DND-41 (cell line): ENCODE measurements around the gene ICE2.

Experiments
- ATAC-seq: fragments of 200-7000 bp; cut with Tn5 transposase; 3 replicates; pipeline ENCODE4 v1.9.1; 2021; ENCODE audit warnings: low read depth; ENCODE audit not compliant: insufficient read depth
- DNase-seq: peaks from one replicate; pipeline ENCODE4 v3.0.0-alpha.2; 2020
- H2AFZ ChIP-seq: 2 replicates; pipeline ENCODE4 v1.6.0; 2012; ENCODE audit warnings: low read depth, low read length
- H3K27ac ChIP-seq: 2 replicates; pipeline ENCODE4 v1.5.1; 2012; ENCODE audit warnings: low read length, inconsistent platforms
- H3K27me3 ChIP-seq: fragments of 200-600 bp; sonication (generic); 2 replicates; pipeline ENCODE4 v1.6.0; 2012; ENCODE audit warnings: low read length, mild to moderate bottlenecking, inconsistent platforms; ENCODE audit not compliant: insufficient read depth, poor library complexity
- H3K36me3 ChIP-seq: 2 replicates; pipeline ENCODE4 v1.5.1; 2012; ENCODE audit warnings: low read length, inconsistent platforms; ENCODE audit not compliant: insufficient read depth
- H3K4me1 ChIP-seq: 2 replicates; pipeline ENCODE4 v1.5.1; 2012; ENCODE audit warnings: mild to moderate bottlenecking, low read length; ENCODE audit not compliant: insufficient read depth
- H3K4me2 ChIP-seq: 2 replicates; pipeline ENCODE4 v1.6.0; 2012; ENCODE audit warnings: mild to moderate bottlenecking, moderate library complexity, low read length, inconsistent platforms; ENCODE audit not compliant: insufficient read depth
- H3K4me3 ChIP-seq, 2 experiments: fragments of 200-600 bp in 1 of 2; shearing (Covaris generic) in 1 of 2; 2 replicates each; pipeline ENCODE4 v1.5.1; 2012 to 2016; ENCODE audit warnings: inconsistent platforms in 2 of 2, low read length in 2 of 2, mild to moderate bottlenecking in 2 of 2, low read depth in 1 of 2, moderate library complexity in 1 of 2
- H3K79me2 ChIP-seq: 2 replicates; pipeline ENCODE4 v1.6.0; 2012; ENCODE audit warnings: low read length, inconsistent platforms; ENCODE audit not compliant: insufficient read depth
- H3K9ac ChIP-seq: 2 replicates; pipeline ENCODE4 v1.6.0; 2012; ENCODE audit warnings: low read depth, mild to moderate bottlenecking, inconsistent platforms, low read length, moderate library complexity
- H3K9me3 ChIP-seq: 2 replicates; pipeline ENCODE4 v1.5.1; 2012; ENCODE audit warnings: low read length, moderate library complexity, mild to moderate bottlenecking, inconsistent platforms; ENCODE audit not compliant: insufficient read depth, severe bottlenecking
- H4K20me1 ChIP-seq: 2 replicates; pipeline ENCODE4 v1.6.0; 2012; ENCODE audit warnings: low read length; ENCODE audit not compliant: insufficient read depth
- CTCF ChIP-seq: IDR thresholded peaks from 2 replicates; pipeline ENCODE4 v1.5.1; 2012; ENCODE audit warnings: borderline replicate concordance, low read length, moderate library complexity, mild to moderate bottlenecking; ENCODE audit not compliant: poor library complexity, severe bottlenecking; ENCODE audit errors: extremely low read depth
- EZH2 ChIP-seq: IDR thresholded peaks from 3 replicates; pipeline ENCODE4 v1.6.1; 2012; ENCODE audit warnings: borderline replicate concordance, low read depth, mild to moderate bottlenecking, moderate library complexity, low read length, inconsistent platforms; ENCODE audit not compliant: severe bottlenecking

The ICE2 gene

GRCh38 chr15:60483042-60483441 is 4.1 kb upstream of the ICE2 start:
- TF ChIP-seq EZH2 (no peak), CTCF (no peak)
- DNase-seq (no peak), ATAC-seq (no peak)
- H3K4me3 ChIP-seq: no peak overlapping the region
- no peak overlapping the region for H3K4me2 ChIP-seq
- peaks cover 18% of the 10 kb centered on the region for H3K79me2 ChIP-seq
- no peaks in the 10 kb centered on the region for H3K9me3 ChIP-seq
- no peaks in the 10 kb centered on the region for H4K20me1 ChIP-seq
- no peak overlapping the region for H2AFZ ChIP-seq
- no peaks in the 10 kb centered on the region; the same call in 1 of the 2 replicates for H3K36me3 ChIP-seq
- no peaks in the 10 kb centered on the region for H3K27me3 ChIP-seq
- no peak overlapping the region for H3K27ac ChIP-seq
- H3K9ac ChIP-seq: no peak overlapping the region
- peaks cover 15% of the 10 kb centered on the region for H3K4me1 ChIP-seq

GRCh38 chr15:60480888-60481287 is 1.9 kb upstream of the ICE2 start:
- Histone ChIP-seq H2AFZ (no peak overlapping the region), H3K79me2 (peaks cover 39% of the 10 kb centered on the region), H3K9ac (no peak overlapping the region), H3K9me3 (no peaks in the 10 kb centered on the region), H4K20me1 (no peaks in the 10 kb centered on the region), H3K27me3 (no peaks in the 10 kb centered on the region), H3K4me2 (no peak overlapping the region), H3K4me3 (no peak overlapping the region), H3K27ac (no peak overlapping the region), H3K4me1 (peaks cover 36% of the 10 kb centered on the region), H3K36me3 (peaks cover 14% of the 10 kb centered on the region)
- DNase-seq (no peak), ATAC-seq (no peak)
- TF ChIP-seq EZH2 (no peak), CTCF (no peak)

GRCh38 chr15:60480149-60480548 is 1.2 kb upstream of the ICE2 start:
- ATAC-seq (no peak), DNase-seq (no peak)
- Histone ChIP-seq H3K9me3 (no peaks in the 10 kb centered on the region), H3K4me2 (peak overlapping the region; percentile 96), H2AFZ (peak overlapping the region; percentile 96), H3K79me2 (peaks cover 47% of the 10 kb centered on the region), H3K9ac (peak overlapping the region; percentile 92), H3K4me1 (peaks cover 38% of the 10 kb centered on the region), H3K27me3 (no peaks in the 10 kb centered on the region), H3K27ac (peak overlapping the region; percentile 94), H3K4me3 (peak overlapping the region; percentile 85 to 92; a peak in 3 of 4 replicates), H3K36me3 (peaks cover 20% of the 10 kb centered on the region), H4K20me1 (no peaks in the 10 kb centered on the region)
- TF ChIP-seq CTCF (no peak), EZH2 (no peak)
